Erythroblast (primary cell): ENCODE results near the gene ZBED5.

Experiments used
- GATA1 ChIP-seq: IDR thresholded peaks from 2 replicates; pipeline ENCODE4 v1.6.1; 2011; ENCODE audit warnings: low read depth, mild to moderate bottlenecking, control low read depth, low read length, moderate library complexity
- POLR2A ChIP-seq: IDR thresholded peaks from 2 replicates; pipeline ENCODE4 v1.6.1; 2011; ENCODE audit warnings: mild to moderate bottlenecking, low read length

GRCh38 chr11:10896493-10896892, 38.6 kb upstream of the ZBED5 start:
- TF ChIP-seq POLR2A = no peak
- TF ChIP-seq GATA1 = no peak
